RKO (cell line): Measurements from ENCODE around the gene TAS2R60.
"Not testable (repeated sequence)": the region's sequence is repeated elsewhere in the genome, so short reads cannot be mapped to it uniquely, and the experiment has no call there.

ENCODE experiments used
- DNase-seq: peaks from one replicate; pipeline ENCODE4 v3.0.0-alpha.2; 2016; ENCODE audit warnings: low spot score

Gene TAS2R60

DNA sequence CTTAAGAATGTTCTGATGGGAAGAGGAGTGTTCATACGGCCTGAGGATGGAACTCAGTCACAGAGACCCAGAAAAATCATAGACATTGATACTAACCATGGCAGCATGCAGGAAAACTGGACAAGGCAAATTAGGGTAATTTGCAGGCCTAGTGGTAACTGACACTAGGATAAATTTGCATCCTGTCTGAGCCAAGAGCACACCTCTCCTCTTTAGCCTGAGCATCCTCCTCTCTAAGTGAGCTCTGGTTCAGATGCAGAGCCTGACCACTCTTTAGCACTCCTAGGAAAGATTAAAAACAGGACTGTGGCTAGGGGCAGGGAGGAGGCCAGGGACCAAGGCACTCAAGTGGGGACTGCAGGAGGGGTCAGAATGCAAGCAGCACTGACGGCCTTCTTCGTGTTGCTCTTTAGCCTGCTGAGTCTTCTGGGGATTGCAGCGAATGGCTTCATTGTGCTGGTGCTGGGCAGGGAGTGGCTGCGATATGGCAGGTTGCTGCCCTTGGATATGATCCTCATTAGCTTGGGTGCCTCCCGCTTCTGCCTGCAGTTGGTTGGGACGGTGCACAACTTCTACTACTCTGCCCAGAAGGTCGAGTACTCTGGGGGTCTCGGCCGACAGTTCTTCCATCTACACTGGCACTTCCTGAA is 34.4 kb downstream of the TAS2R60 start, which contains the start of gene TAS2R41:
TSS of gene TAS2R41 (plus strand) at position 373 of the 650 bp plus-strand sequence. CDS start at position 373, 0 bp downstream.
- no peak for DNase-seq

DNA sequence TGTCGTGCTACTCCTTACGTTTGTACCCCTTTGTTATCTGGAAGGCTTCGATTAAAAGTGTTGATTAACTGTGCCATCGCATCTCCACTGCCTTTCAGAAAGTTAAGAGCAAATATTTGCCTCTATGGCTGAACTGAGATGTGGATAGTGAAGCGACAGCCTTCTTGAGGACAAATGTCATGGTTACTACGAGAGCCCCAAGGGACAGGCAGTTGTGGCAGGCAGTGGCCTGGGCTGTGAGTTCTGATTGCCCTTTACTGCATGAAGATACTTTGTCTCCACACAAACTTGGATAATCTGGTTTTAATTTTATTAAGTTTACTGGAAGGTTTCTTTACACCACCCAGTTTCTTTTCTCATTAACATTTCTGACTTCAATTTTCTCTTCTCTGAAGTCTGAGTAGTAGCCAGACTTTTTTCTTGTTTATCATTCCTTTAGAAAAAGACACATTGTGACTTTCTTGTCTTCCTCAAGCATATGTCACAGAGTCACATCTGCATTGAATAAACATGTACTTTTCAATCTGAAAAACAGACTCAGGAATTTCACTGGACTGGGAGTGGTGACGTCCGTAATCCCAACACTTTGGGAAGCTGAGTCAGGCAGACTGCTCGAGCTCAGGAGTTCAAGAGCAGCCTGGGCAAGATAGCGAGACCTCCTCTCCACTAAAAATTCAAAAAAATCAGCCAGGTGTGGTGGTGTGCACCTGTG is 36.0 kb downstream of the TAS2R60 start:
- no peak for DNase-seq

DNA sequence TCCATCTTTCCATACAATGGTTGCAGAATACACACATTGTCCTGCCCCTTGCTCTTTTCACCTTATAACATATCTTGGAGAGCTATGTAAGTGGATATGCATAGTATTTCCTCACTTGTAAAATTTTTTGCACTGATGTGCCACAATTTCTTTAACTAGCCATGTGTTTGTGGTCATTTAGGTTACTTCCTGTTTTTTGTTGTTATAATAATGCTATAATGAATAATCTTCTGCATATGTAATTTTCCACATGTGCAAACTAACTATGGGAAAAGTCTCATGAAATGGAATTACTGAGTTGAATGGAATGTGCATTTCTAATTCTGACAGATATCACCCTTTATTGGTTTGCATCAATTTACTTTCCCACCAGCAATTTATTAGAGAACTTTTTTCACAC is 37.2 kb downstream of the TAS2R60 start:
- DNase-seq: no peak

DNA sequence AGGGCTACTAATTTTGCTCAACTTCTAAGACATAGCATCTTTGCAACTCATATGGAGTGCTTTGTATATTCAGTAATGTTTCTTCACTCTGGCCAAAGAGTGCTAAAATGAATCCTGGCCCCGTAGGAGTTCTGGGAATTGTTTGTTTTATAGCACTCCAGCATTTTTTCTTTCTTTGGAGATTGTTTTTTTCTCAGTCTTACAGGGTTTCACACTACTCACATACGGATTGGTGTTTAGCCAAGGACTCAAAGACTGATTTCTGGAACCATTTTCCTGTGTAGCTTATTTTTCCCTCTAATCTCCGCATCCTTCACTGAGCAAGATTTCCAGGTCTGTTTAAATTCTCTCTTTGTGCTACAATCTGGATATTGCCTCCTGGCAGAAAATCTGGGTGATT is 40.9 kb downstream of the TAS2R60 start:
- DNase-seq: no peak

DNA sequence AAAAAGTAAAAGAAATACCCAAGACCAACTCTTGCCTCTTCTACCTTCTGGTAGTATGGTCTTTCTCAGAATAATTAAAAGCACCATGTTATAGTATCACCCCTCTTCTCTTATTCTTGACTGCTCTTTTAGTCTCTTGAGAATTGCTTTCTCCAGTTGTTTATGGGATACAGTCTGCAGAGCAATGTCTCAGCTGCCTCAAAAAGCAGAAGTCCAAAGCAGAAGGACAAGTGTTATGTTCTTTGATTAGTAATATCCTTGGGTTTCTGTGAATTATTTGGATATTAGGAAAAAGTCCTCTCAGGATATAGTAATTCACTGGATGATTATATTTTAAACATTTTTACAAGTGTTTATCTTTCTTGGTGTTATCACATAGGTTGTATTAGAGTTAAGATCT is 41.8 kb downstream of the TAS2R60 start:
- no peak for DNase-seq

DNA sequence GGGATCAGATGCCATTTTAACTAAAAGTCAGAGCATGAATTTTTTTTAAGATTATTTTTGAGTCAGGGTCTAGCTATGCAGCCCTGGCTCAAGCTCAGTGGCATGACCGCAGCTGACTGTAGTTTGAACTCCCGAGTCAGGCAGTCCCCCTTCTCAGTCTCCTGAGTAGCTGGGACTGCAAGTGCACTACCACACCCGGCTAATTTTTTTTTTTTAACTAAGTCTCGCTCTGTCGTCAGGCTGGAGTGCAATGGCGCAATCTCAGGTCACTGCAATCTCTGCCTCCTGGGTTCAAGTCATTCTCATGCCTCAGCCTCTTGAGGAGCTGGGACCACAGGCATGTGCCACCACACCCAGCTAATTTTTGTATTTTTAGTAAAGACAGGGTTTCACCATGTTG is 42.2 kb downstream of the TAS2R60 start:
- DNase-seq: no peak

DNA sequence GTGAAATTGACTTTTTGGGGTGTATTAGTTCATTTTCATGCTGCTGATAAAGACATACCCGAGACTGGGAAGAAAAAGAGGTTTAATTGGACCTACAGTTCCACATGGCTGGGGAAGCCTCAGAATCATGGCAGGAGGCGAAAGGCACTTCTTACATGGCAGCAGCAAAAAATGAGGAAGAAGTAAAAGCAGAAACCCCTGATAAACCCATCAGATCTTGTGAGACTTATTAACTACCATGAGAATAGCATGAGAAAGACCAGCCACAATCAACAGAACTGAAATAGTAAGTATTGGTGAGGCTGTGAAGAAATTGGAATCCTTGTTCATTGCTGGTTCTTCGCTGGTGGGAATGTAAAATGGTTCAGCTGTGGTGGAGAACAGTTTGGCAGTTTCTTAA is 43.0 kb downstream of the TAS2R60 start:
- not testable (repeated sequence) for DNase-seq

DNA sequence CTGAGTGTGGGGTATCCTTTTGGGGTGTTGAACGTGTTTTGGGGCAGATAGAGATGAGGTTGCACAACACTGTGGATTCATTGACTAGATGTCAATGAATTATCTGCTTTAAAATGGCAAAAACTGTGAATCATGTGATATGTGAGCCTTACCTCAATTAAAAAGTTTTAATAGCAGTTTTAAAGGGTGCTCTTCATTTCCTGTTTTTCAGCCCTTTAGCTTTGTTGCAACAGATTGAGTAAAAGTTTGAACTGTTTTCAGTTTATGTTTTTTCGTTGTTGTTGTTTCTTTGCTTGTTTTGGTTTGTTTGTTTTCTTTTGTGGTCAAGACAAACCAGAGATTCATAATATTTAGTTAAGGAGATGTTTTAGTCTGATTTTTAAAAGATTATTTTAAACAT is 43.8 kb downstream of the TAS2R60 start:
- no peak for DNase-seq

DNA sequence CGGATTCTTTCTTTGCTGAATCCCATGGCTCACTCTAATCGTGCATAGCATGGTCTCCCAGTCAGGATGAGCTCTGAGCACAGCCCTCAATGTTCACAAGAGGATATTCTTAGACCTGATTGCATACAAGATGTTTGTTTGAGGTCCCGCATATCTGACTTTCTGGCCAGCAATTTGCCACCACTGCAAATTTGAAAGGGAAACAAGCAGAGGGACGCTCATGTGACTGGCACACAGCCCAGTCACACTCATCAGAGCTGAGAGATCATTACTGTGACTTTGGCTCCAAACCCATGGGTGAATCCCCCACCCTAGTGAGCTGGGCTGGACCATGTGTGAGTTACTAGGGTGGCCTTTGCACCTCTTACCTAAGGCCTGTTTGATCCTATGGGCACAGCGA is 44.3 kb downstream of the TAS2R60 start:
- DNase-seq: no peak

DNA sequence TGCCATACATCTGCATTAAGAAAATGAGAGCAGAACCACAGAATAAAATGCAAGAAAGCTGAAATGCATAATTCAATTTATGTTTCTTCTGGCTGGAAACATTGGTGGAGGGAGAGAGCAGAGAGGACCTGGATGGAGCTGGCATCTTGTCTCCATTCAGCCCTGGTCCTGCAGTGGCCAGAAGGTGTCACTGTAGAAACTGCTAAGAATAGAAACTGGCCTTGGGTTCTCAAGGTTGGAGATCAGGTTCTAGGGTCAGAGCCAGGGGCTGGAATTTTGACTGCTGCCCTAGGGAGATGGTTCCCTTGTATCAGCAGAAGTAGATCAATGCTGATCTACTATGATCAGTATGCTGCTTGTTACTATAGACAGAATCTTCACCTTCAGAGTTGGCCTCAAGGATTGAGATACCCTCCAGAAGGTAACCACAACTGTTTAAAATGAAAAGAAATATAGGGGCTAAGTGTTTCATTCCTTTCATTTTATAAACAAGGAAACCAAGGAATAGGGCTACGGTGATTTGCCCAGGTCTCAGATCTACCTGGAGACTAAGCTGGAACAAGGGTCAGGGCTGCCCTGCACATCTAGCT is 47.6 kb downstream of the TAS2R60 start:
- DNase-seq: no peak

DNA sequence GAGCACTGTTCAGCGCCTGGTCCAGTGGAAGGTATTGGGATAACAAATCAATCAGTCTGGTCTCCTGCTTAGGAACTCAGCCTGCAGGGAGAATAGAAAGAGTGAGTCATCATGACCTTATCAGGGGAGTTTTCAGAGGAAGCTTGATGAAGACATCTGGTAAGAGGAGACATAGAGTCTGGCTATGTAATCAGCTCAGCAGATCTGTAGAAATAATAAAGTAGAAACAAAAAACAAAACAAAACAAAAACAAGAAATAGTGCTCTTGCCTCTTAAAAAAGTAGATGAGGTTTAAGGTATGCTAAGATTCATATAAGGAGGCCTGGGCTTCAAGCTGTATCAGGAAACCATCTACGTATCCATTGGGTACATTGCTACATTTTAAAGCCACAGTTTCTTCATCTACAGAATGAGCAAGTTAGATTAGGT is 48.8 kb downstream of the TAS2R60 start:
- DNase-seq: no peak

DNA sequence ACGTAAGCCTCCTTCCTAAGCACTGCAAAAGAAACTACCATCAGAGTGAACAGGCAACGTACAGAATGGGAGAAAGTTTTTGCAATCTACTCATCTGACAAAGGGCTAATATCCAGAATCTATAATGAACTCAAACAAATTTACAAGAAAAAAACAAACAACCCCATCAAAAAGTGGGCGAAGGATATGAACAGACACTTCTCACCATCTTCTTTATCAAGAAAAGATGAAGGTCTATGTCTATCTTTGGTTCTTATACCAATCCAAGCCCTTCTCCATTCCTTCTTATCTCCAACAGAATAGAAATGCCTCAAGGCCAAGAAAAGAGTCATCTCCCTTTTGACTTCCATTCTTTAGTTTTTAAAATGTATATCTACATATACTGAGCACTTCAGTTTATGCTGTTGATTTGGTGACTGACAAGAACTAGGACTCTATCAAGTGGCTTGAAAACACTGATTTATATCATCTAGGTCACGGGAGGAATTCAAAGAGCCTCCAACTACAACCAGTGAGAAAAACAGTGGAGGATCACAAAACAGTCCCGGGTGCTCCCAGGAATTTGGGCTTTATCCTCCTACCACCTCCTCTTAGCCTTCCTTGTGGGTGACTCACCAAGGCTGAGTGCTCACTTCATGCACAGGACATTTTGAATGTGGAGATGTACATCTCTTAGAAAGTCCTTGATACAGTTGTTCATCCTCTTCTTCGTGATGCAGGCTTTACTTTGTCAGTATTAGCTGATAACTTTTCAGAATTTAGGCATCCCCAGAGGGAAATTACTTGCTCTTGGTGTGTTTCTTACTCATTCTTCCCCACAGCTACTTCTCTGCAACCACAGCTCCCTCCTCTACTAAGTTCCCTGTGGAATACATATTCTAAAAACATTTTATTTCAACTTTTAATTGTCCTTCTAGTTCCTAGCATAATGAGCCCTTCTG is 49.8 kb downstream of the TAS2R60 start:
- no peak for DNase-seq

DNA sequence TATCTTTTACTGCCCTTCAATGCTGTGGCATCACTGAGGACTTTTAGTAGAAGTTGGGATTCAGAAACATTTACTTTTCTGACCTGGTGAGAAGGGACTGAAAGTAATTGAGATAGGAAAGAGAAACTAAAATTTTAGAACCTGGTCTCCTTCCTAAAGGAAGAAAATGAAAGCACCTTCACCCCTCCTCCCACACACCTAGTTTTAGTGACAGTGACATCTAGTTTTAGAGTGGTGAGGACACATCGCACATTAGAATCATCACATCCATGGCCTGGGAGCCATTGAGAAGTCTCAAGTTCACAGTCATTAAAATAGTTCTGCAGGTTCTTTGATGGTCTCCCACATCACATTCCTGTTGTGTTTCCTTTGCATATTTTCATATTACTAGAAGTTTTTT is 50.5 kb downstream of the TAS2R60 start:
- no peak for DNase-seq
